GM18861 (cell line): ENCODE data around the gene FAM131C.
"Not testable (repeated sequence)": the region's sequence is repeated elsewhere in the genome, so short reads cannot be mapped to it uniquely, and the experiment has no call there.

ENCODE experiments used
- ATAC-seq: cut with Tn5 transposase; IDR thresholded peaks from one replicate; pipeline ENCODE4 v1.9.1; 2021; ENCODE audit not compliant: unreplicated experiment

FAM131C gene

DNA sequence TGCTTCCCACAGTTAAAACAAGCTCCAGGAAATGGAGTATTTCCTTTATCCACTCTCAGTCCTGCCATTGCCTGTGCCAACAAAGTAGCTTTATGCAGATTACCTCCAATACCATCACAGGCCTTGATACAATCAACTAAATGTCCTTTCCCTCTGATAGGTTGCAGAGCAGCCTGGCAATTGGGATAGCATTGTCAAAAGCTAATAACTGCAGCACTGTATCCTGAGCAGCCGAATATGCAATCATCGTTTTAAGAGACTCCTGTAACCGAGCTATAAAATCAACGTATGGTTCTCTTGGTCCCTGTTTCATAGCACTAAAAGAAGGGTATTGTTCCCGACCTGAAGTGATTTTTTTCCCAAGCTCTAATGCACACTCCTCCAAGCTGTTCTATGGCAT lies 33.6 kb upstream of the FAM131C start:
- not testable (repeated sequence) for ATAC-seq

DNA sequence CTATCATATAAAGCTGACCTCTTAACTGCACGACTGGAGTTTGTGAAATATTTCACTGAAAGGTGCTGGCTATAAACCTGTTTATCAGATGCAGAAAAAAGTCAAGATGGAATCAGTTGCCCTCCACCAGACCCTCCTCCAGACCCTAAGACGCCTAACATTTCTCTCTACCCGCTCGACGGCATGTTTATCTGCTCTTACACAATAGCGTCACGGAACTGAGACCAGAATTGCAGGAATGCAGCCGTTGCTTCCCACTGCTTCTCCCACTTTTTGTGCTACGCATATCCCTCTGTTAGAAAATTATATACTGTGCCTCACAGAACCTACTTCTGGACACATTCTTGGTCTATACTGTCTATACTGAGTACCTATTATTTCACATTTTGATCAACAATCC lies 28.2 kb upstream of the FAM131C start:
- no peak for ATAC-seq

GRCh38 chr1:16099412-16099811 lies 26.0 kb upstream of the FAM131C start:
- no peak for ATAC-seq

- no peak for ATAC-seq
These were observed 22.0 kb upstream of the FAM131C start for GRCh38 chr1:16095447-16095846.

- ATAC-seq, result no peak
These were observed 21.2 kb upstream of the FAM131C start for GRCh38 chr1:16094453-16095158.

DNA sequence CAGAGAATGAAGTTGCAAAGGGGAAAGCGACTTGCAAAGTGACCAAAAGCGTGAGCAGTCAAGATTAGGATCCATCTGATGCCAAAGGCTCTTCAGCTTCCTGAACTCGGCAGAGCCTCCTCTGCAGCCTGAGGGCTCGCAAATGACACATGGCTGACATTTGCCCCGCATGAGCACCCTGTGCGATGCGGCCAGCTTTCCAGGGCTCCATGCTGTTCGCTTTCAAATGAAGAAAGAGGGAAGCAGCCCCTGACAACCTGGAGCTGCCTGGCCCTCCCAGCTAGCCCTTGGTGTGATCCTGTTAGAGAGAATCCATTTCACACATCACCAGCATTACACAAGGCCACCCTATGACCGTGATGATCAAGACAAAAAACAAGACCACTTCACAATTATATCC lies 20.2 kb upstream of the FAM131C start:
- ATAC-seq, result no peak

DNA sequence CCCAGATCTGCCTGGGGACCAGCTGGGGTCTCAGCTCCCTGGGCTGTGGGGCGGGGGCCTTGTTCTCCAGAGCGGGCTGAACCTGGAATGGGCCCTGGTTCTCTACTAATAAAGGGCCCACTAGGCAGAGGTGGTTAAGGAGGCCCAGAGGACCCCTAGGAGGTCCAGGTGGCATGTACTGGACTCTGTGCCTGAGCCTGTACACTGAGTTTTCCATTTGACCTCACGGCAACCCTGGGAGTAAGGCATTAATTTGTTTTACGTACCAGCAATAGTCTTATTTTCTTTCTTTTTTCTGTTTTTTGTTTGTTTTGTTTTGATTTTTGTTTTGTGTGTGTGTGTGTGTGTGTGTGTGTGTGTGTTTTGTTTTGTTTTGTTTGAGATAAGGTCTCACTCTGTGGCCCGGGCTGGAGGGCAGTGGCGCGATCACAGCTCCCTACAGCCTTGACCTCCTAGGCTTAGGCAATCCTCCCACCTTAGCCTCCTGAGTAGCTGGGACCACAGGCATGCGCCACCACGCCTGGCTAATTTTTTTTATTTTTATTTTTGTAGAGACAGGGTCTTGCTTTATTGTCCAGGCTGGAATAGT lies 19.6 kb upstream of the FAM131C start:
- ATAC-seq, result no peak

- no peak for ATAC-seq
These were observed 18.9 kb upstream of the FAM131C start for GRCh38 chr1:16092097-16092922.

DNA sequence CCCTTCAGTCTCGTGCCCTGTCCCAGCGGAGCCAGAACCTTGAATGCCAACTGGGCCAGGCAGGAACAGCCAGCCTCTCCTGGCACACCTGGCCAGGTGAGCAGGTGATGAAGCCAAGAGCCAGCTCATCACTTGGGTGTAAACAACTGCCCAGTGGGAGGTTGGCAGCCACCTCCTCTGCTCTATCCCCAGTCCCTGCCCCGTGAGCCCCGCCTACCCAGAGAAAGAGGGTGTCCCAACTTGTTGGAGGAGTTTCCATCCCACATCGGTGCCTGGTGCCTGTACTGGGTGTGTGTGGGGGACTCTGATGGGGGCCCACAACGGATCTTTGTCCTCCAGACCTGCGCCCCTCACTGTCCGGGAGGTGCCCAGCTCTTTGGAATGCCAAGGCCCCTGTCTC lies 17.8 kb upstream of the FAM131C start:
- no peak for ATAC-seq

DNA sequence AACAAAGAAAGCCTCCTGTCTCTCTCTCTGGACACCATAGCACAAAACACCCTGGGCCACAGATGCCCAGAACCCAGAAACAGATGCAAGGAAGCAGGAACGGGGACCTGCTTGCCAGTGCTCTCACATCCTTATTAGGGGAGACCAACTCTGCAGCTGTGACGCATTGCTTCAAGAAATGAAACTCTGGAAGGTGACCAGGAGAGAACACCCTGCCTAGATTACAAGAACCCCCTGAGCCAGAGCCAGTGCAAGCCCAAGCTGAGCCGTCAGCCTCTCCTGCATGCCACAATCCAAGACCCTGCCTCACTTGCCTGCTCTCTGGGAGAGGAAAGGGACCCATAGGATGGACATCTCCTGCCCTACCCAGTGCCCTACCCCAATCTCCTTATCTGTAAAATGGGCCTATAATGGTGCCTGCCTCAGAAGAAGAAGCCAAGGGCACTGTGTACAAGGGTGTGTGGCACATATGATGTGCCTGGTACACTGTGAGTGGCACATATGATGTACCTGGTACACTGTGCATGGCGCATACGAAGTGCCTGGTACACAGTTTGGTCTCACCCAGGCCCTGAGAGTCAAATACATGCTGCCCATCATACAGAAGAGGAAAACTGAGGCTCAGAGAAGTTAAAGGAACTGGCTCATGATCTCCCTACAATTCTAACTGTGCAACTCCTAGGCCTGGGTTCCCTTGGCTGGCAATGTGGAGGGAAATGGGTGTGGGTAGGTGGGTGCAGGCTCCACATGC lies 16.8 kb upstream of the FAM131C start:
- ATAC-seq, result no peak

DNA sequence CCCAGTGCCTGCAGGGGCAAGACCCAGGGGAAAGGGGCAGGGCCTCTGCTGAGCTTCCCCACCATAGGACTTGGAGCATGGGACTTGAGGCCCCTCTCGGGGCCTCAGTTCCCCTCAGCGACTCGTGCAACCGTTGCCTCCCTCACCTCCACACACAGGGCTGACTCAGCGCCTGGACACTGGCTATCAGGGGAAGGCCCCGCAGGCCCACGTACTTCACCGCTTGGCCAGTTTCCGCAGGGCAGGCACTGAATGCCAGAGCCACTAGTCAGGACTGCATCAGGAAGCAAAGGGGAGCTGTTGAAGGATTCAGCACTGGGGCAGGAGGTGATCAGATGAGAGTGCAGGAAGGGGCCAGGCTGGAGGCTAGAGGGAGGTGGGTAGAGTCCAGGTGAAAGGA lies 15.5 kb upstream of the FAM131C start:
- no peak for ATAC-seq

- no peak for ATAC-seq
These were observed 15.0 kb upstream of the FAM131C start for GRCh38 chr1:16088351-16088911.

DNA sequence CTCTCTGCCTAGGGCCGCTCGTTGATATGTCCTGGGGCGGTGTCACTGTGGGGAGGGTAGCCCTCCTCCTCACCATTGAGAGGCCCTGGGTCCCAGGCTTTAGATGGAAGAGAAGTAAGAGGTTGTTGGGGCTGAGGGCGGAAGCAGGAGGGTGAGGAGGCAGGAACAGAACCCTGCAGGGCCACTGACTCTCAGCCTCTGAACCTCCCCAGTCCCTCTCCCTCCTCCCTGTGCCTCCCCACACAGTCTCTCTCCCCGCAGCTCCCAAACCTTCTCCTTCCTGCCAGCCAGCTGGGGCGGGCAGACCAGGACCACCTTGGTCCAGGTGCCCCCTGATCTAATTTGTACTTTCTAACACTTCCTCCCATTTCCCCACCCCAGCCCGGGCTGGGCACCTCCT lies 14.3 kb upstream of the FAM131C start:
- ATAC-seq, result no peak

- ATAC-seq, result no peak
These were observed 12.1 kb upstream of the FAM131C start for GRCh38 chr1:16085522-16085921.

- ATAC-seq, result no peak
These were observed 10.0 kb upstream of the FAM131C start for GRCh38 chr1:16083486-16083885.

DNA sequence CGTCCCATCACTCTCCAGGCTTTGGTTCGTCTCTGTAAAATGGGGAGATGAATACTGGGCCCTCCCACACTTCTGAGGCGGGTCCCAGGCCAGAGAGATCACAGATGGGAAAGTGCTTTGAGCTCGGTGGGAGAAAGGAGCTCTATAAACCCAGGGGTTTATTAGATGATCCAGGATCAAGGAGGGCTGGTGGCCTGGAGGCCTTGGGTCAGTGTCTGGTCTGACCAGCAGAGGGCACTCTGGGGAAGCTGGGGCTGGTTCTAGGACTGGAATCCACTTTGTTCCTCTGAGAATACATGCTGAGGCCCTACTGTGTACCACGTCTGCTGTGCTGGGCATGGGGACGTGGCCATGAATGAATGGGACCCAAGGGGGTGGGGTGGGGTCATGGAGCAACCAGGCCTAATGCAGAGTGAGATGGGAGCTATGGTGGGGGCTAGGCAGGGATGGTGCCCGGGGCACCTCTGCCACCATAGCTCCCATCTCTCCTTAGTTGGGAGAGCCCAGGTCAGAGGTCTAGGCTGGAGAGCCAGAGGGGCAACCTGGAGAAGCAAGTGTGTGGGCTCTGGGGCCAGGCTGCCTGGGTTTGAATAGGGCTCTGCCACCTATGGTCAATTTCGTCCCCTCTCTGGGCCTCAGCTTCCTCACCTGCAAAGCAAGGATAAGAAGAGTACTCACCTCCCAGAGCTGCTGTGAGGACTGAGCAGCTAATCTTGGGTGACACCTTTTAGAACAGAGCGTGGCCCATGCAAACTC lies 9.0 kb upstream of the FAM131C start:
- ATAC-seq, result no peak

DNA sequence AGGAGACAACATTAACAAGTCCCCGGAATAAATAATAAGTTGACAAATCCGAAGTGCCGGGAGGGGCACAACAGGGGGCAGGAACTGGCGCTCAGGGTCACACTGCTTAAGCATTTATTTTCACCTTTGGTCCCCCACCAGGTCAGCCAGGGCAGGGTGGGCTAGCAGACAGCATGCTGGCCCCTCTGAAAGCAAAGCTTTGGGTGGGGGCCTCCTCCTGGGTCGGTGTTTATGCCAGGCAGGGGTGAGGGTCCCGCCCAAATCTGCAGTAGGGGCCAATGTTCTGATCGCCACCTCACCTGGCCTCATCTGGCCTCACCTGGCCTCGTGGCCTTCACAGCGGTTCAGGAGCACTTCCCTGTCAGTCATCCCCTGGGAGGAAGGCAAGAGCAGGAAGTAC lies 8.2 kb upstream of the FAM131C start:
- no peak for ATAC-seq

- no peak for ATAC-seq
These were observed 7.1 kb upstream of the FAM131C start for GRCh38 chr1:16080422-16081150.

GRCh38 chr1:16078925-16079656 lies 5.6 kb upstream of the FAM131C start:
- no peak for ATAC-seq
